HG03571 (cell line): ENCODE results near the gene TSPAN9.

Experiments used
- ATAC-seq: cut with Tn5 transposase; IDR thresholded peaks from one replicate; pipeline ENCODE4 v1.9.1; 2021; ENCODE audit not compliant: unreplicated experiment

The TSPAN9 gene

GRCh38 chr12:3202734-3203446 lies 125.7 kb downstream of the TSPAN9 start:
- no peak for ATAC-seq

- no peak for ATAC-seq
These were observed 126.5 kb downstream of the TSPAN9 start for GRCh38 chr12:3203713-3204112.

GRCh38 chr12:3204143-3204542 lies 127.0 kb downstream of the TSPAN9 start:
- no peak for ATAC-seq

GRCh38 chr12:3204730-3205531 lies 127.8 kb downstream of the TSPAN9 start:
- no peak for ATAC-seq

GRCh38 chr12:3205742-3206519 lies 128.8 kb downstream of the TSPAN9 start:
- no peak for ATAC-seq

- ATAC-seq, result no peak
These were observed 129.4 kb downstream of the TSPAN9 start for GRCh38 chr12:3206536-3207072.

GRCh38 chr12:3207175-3207574 lies 130.0 kb downstream of the TSPAN9 start:
- no peak for ATAC-seq

GRCh38 chr12:3207858-3208257 lies 130.7 kb downstream of the TSPAN9 start:
- ATAC-seq, result no peak

GRCh38 chr12:3213188-3213587 lies 136.0 kb downstream of the TSPAN9 start:
- no peak for ATAC-seq

- no peak for ATAC-seq
These were observed 136.6 kb downstream of the TSPAN9 start for GRCh38 chr12:3213768-3214167.

- ATAC-seq, result no peak
These were observed 137.6 kb downstream of the TSPAN9 start for GRCh38 chr12:3214526-3215365.

- no peak for ATAC-seq
These were observed 138.3 kb downstream of the TSPAN9 start for GRCh38 chr12:3215410-3215975.

GRCh38 chr12:3216097-3216496 lies 138.9 kb downstream of the TSPAN9 start:
- ATAC-seq, result no peak

- no peak for ATAC-seq
These were observed 139.8 kb downstream of the TSPAN9 start for GRCh38 chr12:3216726-3217682.

GRCh38 chr12:3217683-3218079 lies 140.5 kb downstream of the TSPAN9 start:
- ATAC-seq, result no peak

GRCh38 chr12:3218228-3219171 lies 141.3 kb downstream of the TSPAN9 start:
- no peak for ATAC-seq

GRCh38 chr12:3219233-3219632 lies 142.1 kb downstream of the TSPAN9 start:
- no peak for ATAC-seq
